ENCODE data around the gene LDB2.
"Not testable (repeated sequence)": the region's sequence is repeated elsewhere in the genome, so short reads cannot be mapped to it uniquely, and the experiment has no call there.

LDB2 gene

GRCh38 chr4:16897991-16898827 lies at the start of gene LDB2:
Gene LDB2, minus strand, starts transcription at chr4:16898645.
- peak; percentile 95 for DNase-seq

- DNase-seq = no peak
These were observed 44.0 kb upstream of the LDB2 start for GRCh38 chr4:16942491-16942890.

GRCh38 chr4:16939178-16939577 lies 40.7 kb upstream of the LDB2 start:
- no peak for DNase-seq

GRCh38 chr4:16938512-16939040 lies 40.1 kb upstream of the LDB2 start:
- DNase-seq = no peak

GRCh38 chr4:16931339-16932305 lies 33.2 kb upstream of the LDB2 start:
- no peak for DNase-seq

- no peak for DNase-seq
These were observed 27.8 kb upstream of the LDB2 start for GRCh38 chr4:16926214-16926613.

GRCh38 chr4:16918716-16919115 lies 20.3 kb upstream of the LDB2 start:
- not testable (repeated sequence) for DNase-seq

GRCh38 chr4:16916719-16917337 lies 18.4 kb upstream of the LDB2 start:
- DNase-seq = peak; percentile 87

- no peak for DNase-seq
These were observed 17.6 kb upstream of the LDB2 start for GRCh38 chr4:16916031-16916430.

- DNase-seq = no peak
These were observed 15.8 kb upstream of the LDB2 start for GRCh38 chr4:16914208-16914607.

GRCh38 chr4:16912896-16913295 lies 14.5 kb upstream of the LDB2 start:
- no peak for DNase-seq

- no peak for DNase-seq
These were observed 10.8 kb upstream of the LDB2 start for GRCh38 chr4:16909281-16909680.

GRCh38 chr4:16908377-16909021 lies 10.1 kb upstream of the LDB2 start:
- DNase-seq = no peak

GRCh38 chr4:16900325-16900724 lies 1.9 kb upstream of the LDB2 start:
- DNase-seq = no peak

GRCh38 chr4:16896881-16897750 lies 1.3 kb downstream of the LDB2 start:
- DNase-seq = peak; percentile 72

GRCh38 chr4:16894406-16894805 lies 4.0 kb downstream of the LDB2 start:
- DNase-seq = no peak

- no peak for DNase-seq
These were observed 5.2 kb downstream of the LDB2 start for GRCh38 chr4:16893141-16893651.

- no peak for DNase-seq
These were observed 7.8 kb downstream of the LDB2 start for GRCh38 chr4:16890651-16891050.

- DNase-seq = no peak
These were observed 8.5 kb downstream of the LDB2 start for GRCh38 chr4:16889945-16890344.

GRCh38 chr4:16887887-16888286 lies 10.6 kb downstream of the LDB2 start:
- no peak for DNase-seq
